Smooth muscle cell (in vitro differentiated cells): ENCODE results near the gene LRRC8A. TPM values are rescaled to one million over a fixed set of nuclear protein-coding genes. Genes with fewer than 3 reads are reported as not detected.

ENCODE experiments used
- DNase-seq: peaks from one replicate; lab custom pipeline; 2025; ENCODE audit not compliant: unreplicated experiment; lab: John Stamatoyannopoulos, UW
- H2AFZ ChIP-seq: fragments of 200-600 bp; sonication (generic); 2 replicates; pipeline ENCODE4 v1.6.0; 2016; ENCODE audit warnings: antibody characterized with exemption, low read depth, mild to moderate bottlenecking
- H3F3A ChIP-seq: fragments of 200-600 bp; sonication (generic); 2 replicates; pipeline ENCODE4 v1.6.0; 2017; ENCODE audit warnings: antibody characterized with exemption, low read depth
- H3K27ac ChIP-seq: fragments of 200-600 bp; sonication (generic); 2 replicates; pipeline ENCODE4 v1.5.1; 2016; ENCODE audit warnings: low read depth, mild to moderate bottlenecking
- H3K27me3 ChIP-seq: fragments of 200-600 bp; sonication (generic); 2 replicates; pipeline ENCODE4 v1.6.1; 2016; ENCODE audit warnings: low read depth, mild to moderate bottlenecking
- H3K36me3 ChIP-seq: fragments of 200-600 bp; sonication (generic); 2 replicates; pipeline ENCODE4 v1.5.1; 2016; ENCODE audit warnings: low read depth
- H3K4me1 ChIP-seq: fragments of 200-600 bp; sonication (generic); 2 replicates; pipeline ENCODE4 v1.5.1; 2016; ENCODE audit warnings: low read depth
- H3K4me2 ChIP-seq: fragments of 200-600 bp; sonication (generic); 2 replicates; pipeline ENCODE4 v1.6.0; 2016; ENCODE audit warnings: mild to moderate bottlenecking
- H3K4me3 ChIP-seq: fragments of 200-600 bp; sonication (generic); 2 replicates; pipeline ENCODE4 v1.5.1; 2016; ENCODE audit warnings: mild to moderate bottlenecking
- H3K79me2 ChIP-seq: fragments of 200-600 bp; sonication (generic); 2 replicates; pipeline ENCODE4 v1.6.0; 2016; ENCODE audit warnings: low read depth, mild to moderate bottlenecking
- H3K9ac ChIP-seq: fragments of 200-600 bp; sonication (generic); 2 replicates; pipeline ENCODE4 v1.6.0; 2016; ENCODE audit warnings: low read depth
- H3K9me3 ChIP-seq: fragments of 200-600 bp; sonication (generic); replicated peaks from 2 replicates; pipeline ENCODE4 v1.5.1; 2016; ENCODE audit warnings: low read depth
- H4K20me1 ChIP-seq: fragments of 200-600 bp; sonication (generic); 2 replicates; pipeline ENCODE4 v1.6.0; 2016; ENCODE audit warnings: low read depth
- WGBS: methylation state at CpG from one replicate; pipeline ENCODE4 v1.1.7; 2016; ENCODE audit warnings: low lambda C conversion rate; 5-methylcytosine and 5-hydroxymethylcytosine counted together
- polyA plus RNA-seq: library from polyadenylated mRNA; unstranded; fragments of >200 nt; fragmentation: Nextera tagmentation; extraction: Ambion mirVana; gene quantifications from 2 replicates; pipeline ENCODE4 v1.2.1, GENCODE V29; 2016
- total RNA-seq: library from RNA; depleted of rRNA; stranded (reverse); fragments of >200 nt; gene quantifications from 2 replicates; pipeline ENCODE4 v1.2.3, GENCODE V29; 2014
- TF ChIP-seq, protein P1 (sequence below): fragments of 200-600 bp; sonication (generic); IDR thresholded peaks from 2 replicates; pipeline ENCODE4 v1.5.1; 2017; ENCODE audit warnings: borderline replicate concordance, mild to moderate bottlenecking, antibody characterized with exemption; ENCODE audit not compliant: insufficient read depth, poor library complexity, severe bottlenecking

Gene LRRC8A
- total and polyA plus RNA-seq, 2 experiments from 2014 or later, result 50.1 to 58.3 TPM

DNA sequence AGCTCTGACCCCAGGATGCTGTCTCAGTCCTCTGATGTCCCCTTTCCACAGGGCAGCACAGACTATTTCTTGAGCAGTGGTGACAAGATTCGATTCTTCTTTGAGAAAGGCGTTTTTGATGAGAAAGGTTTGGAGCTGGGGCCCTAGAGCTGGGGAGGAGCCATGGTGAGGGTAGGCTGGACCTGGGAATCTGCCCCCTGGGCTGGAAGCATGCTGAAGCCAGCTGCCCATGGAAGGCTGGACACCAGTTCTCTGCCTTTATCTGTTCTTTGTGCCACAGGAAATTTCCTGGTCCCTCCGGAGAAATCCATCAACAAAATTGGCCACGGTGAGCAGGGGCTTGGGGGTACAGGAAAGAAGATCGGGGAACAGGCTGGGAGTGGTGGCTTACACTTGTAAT lies 51.8 kb downstream of the LRRC8A start:
- Histone ChIP-seq H3K36me3 (no peaks in the 10 kb centered on the region), H3K9me3 (no peaks in the 10 kb centered on the region), H3K4me3 (no peak overlapping the region), H3F3A (no peaks in the 10 kb centered on the region), H3K27ac (no peak overlapping the region), H3K79me2 (no peaks in the 10 kb centered on the region), H4K20me1 (no peaks in the 10 kb centered on the region), H3K4me2 (no peak overlapping the region), H2AFZ (no peak overlapping the region), H3K4me1 (no peaks in the 10 kb centered on the region), H3K9ac (no peak overlapping the region), H3K27me3 (no peaks in the 10 kb centered on the region)
- WGBS, result 92% methylated on average over 5 of the region's 5 CpGs
- TF ChIP-seq, protein P1, sequence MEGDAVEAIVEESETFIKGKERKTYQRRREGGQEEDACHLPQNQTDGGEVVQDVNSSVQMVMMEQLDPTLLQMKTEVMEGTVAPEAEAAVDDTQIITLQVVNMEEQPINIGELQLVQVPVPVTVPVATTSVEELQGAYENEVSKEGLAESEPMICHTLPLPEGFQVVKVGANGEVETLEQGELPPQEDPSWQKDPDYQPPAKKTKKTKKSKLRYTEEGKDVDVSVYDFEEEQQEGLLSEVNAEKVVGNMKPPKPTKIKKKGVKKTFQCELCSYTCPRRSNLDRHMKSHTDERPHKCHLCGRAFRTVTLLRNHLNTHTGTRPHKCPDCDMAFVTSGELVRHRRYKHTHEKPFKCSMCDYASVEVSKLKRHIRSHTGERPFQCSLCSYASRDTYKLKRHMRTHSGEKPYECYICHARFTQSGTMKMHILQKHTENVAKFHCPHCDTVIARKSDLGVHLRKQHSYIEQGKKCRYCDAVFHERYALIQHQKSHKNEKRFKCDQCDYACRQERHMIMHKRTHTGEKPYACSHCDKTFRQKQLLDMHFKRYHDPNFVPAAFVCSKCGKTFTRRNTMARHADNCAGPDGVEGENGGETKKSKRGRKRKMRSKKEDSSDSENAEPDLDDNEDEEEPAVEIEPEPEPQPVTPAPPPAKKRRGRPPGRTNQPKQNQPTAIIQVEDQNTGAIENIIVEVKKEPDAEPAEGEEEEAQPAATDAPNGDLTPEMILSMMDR, result no peak
- DNase-seq, result no peak

DNA sequence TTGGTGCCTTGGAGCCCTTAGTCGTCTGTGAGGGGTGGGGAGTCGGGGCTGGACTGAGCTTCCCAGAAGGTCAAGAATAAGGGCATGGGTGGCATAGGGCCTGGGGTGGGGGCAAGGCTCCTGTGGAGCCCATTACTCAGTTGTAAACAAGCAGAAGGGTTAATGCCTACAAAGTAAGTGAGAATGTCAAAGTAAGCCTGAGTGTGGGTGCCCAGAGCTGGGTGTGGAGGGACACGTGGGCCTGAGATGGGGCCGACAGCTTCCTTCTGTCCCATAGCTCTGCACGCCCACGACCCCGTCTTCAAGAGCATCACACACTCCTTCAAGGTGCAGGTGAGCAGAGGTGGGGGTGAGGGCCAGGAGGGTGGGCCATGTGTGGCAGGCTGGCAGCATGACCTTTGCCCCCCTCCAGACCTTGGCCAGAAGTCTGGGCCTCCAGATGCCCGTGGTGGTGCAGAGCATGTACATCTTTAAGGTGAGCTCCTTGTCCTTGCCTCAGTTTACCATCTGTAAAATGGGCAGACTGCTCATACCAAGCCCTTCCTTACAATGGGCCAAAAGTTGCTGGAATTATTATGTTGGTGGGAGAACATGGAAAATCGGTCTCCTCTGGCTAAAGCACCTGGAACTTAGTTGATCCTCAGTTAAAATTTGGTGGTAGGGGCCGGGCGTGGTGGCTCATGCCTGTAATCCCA lies 54.4 kb downstream of the LRRC8A start:
- no peaks in the 10 kb centered on the region for H3F3A ChIP-seq
- H2AFZ ChIP-seq, result no peak overlapping the region
- H3K4me1 ChIP-seq, result no peaks in the 10 kb centered on the region
- H3K36me3 ChIP-seq, result no peaks in the 10 kb centered on the region
- no peak overlapping the region for H3K4me2 ChIP-seq
- H4K20me1 ChIP-seq, result no peaks in the 10 kb centered on the region
- 94% methylated on average over 10 of the region's 11 CpGs for WGBS
- H3K9ac ChIP-seq, result no peak overlapping the region
- H3K4me3 ChIP-seq, result no peak overlapping the region
- no peak overlapping the region for H3K27ac ChIP-seq
- H3K79me2 ChIP-seq, result no peaks in the 10 kb centered on the region
- H3K27me3 ChIP-seq, result no peaks in the 10 kb centered on the region
- TF ChIP-seq, protein P1, result no peak
- no peak for DNase-seq
- H3K9me3 ChIP-seq, result no peaks in the 10 kb centered on the region

DNA sequence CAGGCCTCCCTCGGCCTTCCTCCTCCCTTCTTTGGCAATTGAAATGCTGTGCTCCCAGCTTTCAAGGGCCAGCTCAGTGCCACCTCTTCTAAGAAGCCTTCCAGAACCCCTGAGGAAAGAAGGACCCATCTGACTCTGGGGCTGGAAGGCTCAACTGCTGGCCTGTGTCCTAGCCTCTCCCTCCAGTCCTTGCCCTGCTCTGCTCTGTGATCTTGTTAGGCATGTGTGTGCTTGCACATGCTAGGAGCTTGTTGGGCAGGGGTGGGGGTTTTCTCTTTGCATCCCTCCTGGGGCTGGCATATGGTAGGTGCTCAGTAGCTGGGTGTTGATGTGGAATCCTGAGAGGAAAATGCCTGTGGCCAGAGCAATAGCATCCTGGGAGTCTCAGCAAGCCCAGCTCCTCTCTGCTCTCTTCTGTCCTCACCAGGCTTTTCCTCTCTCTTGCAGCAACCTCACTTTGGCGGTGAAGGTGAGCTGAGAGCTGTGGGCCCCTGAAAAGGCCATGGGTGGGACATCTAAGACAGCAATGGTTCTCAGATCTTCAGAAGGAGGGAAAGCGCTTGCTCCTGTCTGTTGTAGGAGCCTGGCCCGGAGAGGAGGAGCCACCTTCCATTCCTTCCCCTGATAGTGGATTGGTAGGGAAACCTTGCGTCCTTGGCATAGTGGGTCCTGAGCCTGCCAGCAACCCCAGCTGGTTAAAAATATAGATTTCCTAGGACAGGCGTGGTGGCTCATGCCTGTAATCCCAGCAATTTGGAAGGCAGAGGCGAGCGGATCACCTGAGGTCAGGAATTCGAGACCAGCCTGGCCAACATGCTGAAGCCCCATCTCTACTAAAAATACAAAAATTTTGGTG lies 55.6 kb downstream of the LRRC8A start:
- Histone ChIP-seq H3K4me1 (no peaks in the 10 kb centered on the region), H3K79me2 (no peaks in the 10 kb centered on the region), H3K27ac (no peak overlapping the region), H3K9me3 (no peaks in the 10 kb centered on the region), H3K36me3 (no peaks in the 10 kb centered on the region), H3F3A (no peaks in the 10 kb centered on the region), H3K27me3 (no peaks in the 10 kb centered on the region), H4K20me1 (no peaks in the 10 kb centered on the region), H3K9ac (no peak overlapping the region), H3K4me2 (no peak overlapping the region), H2AFZ (no peak overlapping the region), H3K4me3 (no peak overlapping the region)
- 96% methylated on average over 9 of the region's 9 CpGs for WGBS
- TF ChIP-seq, protein P1, result no peak
- DNase-seq, result no peak
